ENCODE results near the gene USP14. TPM values are rescaled to one million over a fixed set of nuclear protein-coding genes. Genes with fewer than 3 reads are reported as not detected.

The USP14 gene
- total RNA-seq, 1 donor from 2014 or later, result 29.7 TPM

GRCh38 chr18:159933-160332 is 1.6 kb downstream of the USP14 start:
- DNase-seq, result no peak

DNA sequence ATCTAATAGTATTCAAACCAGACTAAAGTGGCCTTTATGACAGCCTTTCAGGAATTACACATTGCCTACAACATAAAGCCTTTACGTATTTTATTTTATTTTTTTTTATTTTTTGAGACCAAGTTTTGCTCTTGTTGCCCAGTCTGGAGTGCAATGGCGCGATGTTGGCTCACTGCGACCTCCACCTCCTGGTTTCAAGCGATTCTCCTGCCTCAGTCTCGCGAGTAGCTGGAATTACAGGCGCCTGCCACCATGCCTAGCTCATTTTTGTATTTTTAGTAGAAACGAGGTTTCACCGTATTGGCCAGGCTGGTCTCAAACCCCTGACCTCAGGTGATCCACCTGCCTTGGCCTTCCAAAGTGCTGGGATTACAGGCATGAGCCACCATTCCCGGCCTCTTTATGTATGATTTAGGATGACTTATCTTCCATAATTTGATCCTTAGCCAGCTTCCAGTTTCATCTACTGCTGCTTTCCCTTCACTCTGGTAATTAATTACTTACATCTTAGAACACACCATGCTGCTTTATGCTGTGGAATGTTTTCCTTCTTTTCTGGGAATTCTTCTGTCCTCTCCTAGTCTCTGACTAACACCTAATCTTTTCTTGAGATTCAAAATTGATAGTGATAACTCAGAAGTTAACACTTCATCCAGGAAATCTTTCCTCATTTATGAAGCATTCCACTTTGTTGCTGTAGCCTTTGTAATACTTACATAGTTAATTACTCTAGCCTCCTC is 2.6 kb downstream of the USP14 start:
- no peak for DNase-seq

DNA sequence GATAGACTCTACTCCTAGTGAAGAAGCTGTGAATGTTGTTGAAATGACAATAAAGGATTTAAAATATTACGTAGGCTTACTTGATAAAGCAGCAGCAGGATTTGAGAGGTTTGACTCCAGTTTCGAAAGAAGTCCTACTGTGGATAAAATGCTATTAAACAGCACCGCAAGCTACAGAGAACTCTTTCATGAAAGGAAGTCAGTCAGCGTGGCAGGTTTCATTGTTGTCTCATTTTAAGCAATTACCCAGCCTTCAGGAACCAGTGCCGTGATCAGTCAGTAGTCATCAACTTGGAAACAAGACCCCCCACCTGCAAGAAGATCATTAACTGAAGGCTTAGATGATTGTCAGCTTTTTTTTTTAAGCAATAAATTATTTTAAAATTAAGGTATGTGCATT is 14.0 kb downstream of the USP14 start:
- no peak for DNase-seq

- no peak for DNase-seq
These were observed 21.1 kb downstream of the USP14 start for GRCh38 chr18:179499-179898.

DNA sequence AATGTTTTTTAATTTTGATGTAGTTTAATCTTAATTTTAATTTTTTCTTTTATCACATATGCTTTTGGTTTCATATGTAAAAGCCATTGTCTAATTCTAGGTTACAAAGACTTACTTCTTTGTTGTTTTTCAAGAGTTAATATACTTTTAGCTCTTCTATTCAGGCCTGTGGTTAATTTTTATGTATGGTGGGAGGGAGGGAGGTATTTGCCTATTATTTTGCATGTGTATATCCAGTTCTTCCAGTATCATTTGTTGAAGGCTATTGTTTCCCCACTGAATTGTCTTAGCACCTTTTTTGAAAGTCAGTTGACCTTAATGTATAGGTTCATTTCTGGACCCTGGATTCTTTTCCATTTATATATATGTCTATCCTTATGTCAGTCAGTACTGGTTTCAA is 23.4 kb downstream of the USP14 start:
- DNase-seq, result no peak

DNA sequence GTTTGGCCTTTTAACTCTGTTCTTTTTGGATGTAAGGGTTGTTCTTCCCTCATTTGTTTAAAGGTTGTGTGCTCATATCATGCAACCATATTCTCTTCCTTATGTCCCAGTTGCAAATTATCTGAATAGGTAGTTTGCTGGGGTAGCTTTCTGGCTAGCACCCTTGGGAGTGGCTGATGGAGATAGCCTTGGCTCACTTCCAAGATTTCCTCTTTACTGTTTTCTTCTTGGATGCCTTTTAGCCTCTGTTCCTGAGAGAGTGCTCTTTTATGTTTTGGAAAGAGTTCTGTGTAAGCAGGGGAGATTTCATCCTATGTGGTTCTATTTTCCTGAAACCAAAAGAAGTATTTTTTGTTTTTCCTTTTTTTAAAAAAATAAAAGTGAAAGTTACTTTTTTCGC is 25.4 kb downstream of the USP14 start:
- no peak for DNase-seq

DNA sequence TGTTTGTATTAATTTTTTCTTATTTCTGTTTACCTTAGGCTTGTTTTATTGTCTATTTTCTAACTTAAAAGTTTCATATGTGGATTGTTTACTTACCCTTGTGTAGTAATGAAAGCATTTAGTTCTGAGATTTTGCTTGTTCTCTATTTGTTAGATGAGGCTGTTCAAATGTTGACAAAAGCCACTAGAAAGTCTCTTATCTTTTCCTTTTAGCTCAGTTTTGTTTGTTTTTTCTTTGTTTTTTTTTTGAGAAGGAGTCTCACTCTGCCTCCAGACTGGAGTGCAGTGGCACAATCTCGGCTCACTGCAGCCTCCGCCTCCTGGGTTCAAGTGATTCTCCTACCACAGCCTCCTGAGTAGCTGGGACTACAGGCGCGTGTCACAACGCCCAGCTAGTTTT is 30.9 kb downstream of the USP14 start:
- DNase-seq, result no peak

GRCh38 chr18:191725-192124 is 33.4 kb downstream of the USP14 start:
- no peak for DNase-seq

DNA sequence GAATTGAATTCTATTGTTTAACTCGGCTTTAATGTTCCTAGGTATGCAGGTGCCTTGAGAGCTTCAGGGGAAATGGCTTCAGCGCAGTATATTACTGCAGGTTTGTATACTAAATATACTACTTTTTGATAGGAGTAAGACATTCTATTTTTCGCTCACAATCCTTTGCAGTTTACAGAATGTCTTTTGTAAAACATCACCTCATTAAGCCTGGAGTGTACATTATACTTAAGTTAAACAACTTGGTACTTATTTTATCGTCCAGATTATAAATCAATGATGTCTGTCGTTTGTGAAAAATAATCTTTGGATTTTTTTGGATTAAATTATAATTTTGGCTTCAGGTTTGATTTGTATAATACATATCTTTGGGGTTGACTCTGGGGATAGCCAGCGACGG is 34.4 kb downstream of the USP14 start:
- no peak for DNase-seq

GRCh38 chr18:195651-196050 is 37.3 kb downstream of the USP14 start:
- no peak for DNase-seq

- DNase-seq, result no peak
These were observed 40.9 kb downstream of the USP14 start for GRCh38 chr18:199214-199613.

GRCh38 chr18:199768-200167 is 41.4 kb downstream of the USP14 start:
- no peak for DNase-seq

- no peak for DNase-seq
These were observed 51.7 kb downstream of the USP14 start for GRCh38 chr18:210075-210474.

DNA sequence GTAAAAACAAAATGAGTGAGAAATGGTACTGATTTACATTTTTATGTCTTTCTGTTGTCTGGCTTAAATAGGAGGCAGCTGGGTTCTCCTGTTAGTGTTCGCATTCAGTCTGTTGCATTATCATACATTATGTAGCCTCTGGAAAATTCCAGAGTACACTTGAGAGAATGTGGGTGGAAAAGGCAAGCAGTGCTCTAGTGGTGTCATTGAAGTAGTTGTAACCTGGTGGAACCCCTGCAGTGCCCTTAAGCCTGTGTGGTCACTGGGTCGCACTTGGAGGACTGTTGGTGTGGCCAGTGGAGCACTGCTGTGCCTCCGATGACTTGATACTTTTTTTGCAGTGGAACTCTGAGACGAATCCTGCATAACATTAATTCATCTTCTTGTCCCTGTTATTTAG is 52.4 kb downstream of the USP14 start:
- DNase-seq, result no peak

- no peak for DNase-seq
These were observed 53.2 kb downstream of the USP14 start for GRCh38 chr18:211582-211981.

DNA sequence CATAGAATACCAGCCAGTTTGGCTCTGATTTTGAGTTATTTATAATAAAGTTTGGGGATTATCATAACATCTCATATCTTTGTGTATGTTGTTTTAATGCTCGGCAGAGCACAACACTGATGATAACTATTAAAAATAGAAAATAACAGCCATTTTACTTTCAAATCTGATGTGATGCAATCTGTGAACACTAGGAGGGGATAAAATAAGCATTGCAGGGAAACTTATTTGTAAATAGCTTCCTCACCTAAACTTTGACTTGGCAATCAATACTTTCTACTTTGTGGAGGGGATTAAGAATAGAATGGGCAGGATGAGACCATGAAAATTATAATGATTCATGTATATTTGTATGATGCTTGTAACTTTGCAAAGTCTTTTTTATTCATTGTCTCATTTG is 54.4 kb downstream of the USP14 start:
- no peak for DNase-seq

GRCh38 chr18:213505-213904 is 55.1 kb downstream of the USP14 start:
- no peak for DNase-seq

DNA sequence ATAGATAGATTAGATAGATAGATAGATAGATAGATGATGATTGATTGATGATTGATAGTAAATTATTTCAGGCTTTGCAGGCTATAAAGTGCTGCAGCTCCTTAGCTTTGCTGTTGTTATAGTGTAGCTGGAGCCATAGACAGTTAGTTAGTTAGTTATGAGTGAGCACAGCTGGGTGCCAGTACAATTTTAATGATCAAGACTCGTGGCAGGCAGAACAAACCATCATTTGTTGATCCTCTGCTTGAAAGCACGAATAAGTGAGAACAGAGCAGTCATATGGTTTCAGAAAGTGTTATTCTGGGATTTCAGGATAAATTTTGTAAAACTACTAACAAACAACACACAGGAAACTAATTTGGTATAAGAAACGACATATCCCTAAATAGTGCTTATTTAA is 55.6 kb downstream of the USP14 start:
- no peak for DNase-seq

DNA sequence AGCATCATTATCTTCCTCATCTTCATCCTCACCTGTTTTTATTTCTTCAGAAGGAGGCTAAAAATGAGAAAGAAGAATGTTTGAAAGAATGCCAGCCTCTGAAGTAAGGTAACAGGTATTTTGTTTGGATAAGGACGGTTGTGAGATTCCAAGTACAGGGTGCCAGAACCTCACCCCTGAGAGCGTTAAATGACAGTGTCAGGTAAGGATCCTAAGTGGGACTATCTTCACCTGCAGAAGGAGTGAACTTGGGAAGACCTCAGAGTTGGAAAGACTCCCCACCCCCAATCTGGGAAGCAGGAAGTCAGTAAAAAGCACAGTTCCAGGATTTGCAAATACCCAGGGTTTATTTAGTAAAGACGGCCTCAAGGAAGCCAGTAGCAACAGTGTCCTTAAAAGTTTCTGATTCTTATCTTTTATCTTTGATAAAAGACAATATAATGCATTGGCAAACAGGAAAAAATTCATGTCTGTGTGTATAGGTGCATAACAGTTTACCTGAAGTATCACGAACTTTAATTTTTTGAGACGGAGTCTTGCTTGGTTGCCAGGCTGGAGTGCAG is 57.2 kb downstream of the USP14 start:
- no peak for DNase-seq

- DNase-seq, result no peak
These were observed 59.4 kb downstream of the USP14 start for GRCh38 chr18:217532-218336.

GRCh38 chr18:220708-221107 is 62.4 kb downstream of the USP14 start:
- DNase-seq, result no peak

- DNase-seq, result no peak
These were observed 67.4 kb downstream of the USP14 start for GRCh38 chr18:225745-226144.

DNA sequence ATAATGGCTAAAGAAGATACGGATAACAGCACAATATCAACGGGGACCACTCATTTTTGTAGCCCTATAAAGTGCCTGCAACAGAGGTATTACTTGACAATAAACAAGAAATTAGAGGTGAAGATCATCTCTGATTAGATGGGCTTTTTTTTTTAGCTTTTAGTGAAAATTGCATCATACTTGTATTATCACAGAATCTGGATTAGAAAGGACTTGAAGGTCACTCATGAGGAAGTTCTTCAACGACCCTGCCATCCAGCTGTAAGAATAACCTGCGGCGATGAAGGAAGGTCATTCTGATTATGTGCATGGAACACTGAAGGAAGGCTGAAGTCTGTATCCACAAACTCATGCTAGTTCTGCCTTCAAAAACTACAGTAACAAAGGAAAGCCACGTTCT is 69.0 kb downstream of the USP14 start:
- no peak for DNase-seq

DNA sequence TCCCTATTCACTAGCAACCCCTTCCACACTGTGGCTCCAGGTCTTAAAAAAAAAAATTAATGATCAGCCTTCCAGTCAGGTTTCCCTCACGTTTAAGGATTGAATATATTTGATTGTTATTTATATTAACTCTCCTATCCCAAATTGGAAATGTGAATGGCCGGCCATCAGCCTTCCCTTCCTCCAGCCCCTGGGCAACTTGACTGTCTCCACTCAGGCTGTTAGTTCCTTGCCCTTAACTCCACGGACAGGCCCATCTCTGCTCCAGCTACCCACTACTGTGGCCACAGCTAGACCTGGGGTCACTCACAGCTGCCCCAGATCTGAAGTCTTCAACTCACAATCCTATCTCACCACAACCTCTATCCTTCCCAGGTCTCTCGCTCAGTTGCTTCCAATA is 69.5 kb downstream of the USP14 start:
- DNase-seq, result no peak

All from skin of body (tissue), 2 donors.